GM18520 (cell line): Measurements from ENCODE around the gene SUGP2.

Experiments used
- ATAC-seq: cut with Tn5 transposase; IDR thresholded peaks from one replicate; pipeline ENCODE4 v1.9.1; 2021; ENCODE audit not compliant: unreplicated experiment

SUGP2 gene

GRCh38 chr19:19059837-19060611 lies 26.7 kb upstream of the SUGP2 start:
- ATAC-seq = no peak

GRCh38 chr19:19059018-19059836 lies 25.9 kb upstream of the SUGP2 start:
- ATAC-seq = no peak

- ATAC-seq = no peak
These were observed 24.4 kb upstream of the SUGP2 start for GRCh38 chr19:19057720-19058119.

- no peak for ATAC-seq
These were observed 24.0 kb upstream of the SUGP2 start for GRCh38 chr19:19057317-19057716.

GRCh38 chr19:19056636-19057275 lies 23.4 kb upstream of the SUGP2 start:
- no peak for ATAC-seq

- no peak for ATAC-seq
These were observed 22.4 kb upstream of the SUGP2 start for GRCh38 chr19:19055701-19056100.

- ATAC-seq = no peak
These were observed 21.7 kb upstream of the SUGP2 start for GRCh38 chr19:19054939-19055440.

GRCh38 chr19:19054315-19054938 lies 21.1 kb upstream of the SUGP2 start:
- ATAC-seq = no peak

GRCh38 chr19:19053508-19054314 lies 20.4 kb upstream of the SUGP2 start:
- no peak for ATAC-seq

- no peak for ATAC-seq
These were observed 19.6 kb upstream of the SUGP2 start for GRCh38 chr19:19052921-19053320.

- ATAC-seq = no peak
These were observed 18.3 kb upstream of the SUGP2 start for GRCh38 chr19:19051478-19052213.

GRCh38 chr19:19050731-19051130 lies 17.4 kb upstream of the SUGP2 start:
- ATAC-seq = no peak

GRCh38 chr19:19050104-19050503 lies 16.8 kb upstream of the SUGP2 start:
- ATAC-seq = no peak

GRCh38 chr19:19049406-19049805 lies 16.1 kb upstream of the SUGP2 start:
- no peak for ATAC-seq

GRCh38 chr19:19043881-19044280 lies 10.6 kb upstream of the SUGP2 start:
- no peak for ATAC-seq

- ATAC-seq = no peak
These were observed 10.2 kb upstream of the SUGP2 start for GRCh38 chr19:19043481-19043880.

GRCh38 chr19:19042732-19043280 lies 9.5 kb upstream of the SUGP2 start:
- ATAC-seq = no peak

- ATAC-seq = no peak
These were observed 7.1 kb upstream of the SUGP2 start for GRCh38 chr19:19040417-19040816.

- ATAC-seq = no peak
These were observed 6.6 kb upstream of the SUGP2 start for GRCh38 chr19:19039901-19040300.
